ENCODE measurements around the gene ZFR. TPM values are rescaled to one million over a fixed set of nuclear protein-coding genes. Genes with fewer than 3 reads are reported as not detected.

The ZFR gene
- total RNA-seq: 60.2 and 64.3 TPM in 2 replicates

DNA sequence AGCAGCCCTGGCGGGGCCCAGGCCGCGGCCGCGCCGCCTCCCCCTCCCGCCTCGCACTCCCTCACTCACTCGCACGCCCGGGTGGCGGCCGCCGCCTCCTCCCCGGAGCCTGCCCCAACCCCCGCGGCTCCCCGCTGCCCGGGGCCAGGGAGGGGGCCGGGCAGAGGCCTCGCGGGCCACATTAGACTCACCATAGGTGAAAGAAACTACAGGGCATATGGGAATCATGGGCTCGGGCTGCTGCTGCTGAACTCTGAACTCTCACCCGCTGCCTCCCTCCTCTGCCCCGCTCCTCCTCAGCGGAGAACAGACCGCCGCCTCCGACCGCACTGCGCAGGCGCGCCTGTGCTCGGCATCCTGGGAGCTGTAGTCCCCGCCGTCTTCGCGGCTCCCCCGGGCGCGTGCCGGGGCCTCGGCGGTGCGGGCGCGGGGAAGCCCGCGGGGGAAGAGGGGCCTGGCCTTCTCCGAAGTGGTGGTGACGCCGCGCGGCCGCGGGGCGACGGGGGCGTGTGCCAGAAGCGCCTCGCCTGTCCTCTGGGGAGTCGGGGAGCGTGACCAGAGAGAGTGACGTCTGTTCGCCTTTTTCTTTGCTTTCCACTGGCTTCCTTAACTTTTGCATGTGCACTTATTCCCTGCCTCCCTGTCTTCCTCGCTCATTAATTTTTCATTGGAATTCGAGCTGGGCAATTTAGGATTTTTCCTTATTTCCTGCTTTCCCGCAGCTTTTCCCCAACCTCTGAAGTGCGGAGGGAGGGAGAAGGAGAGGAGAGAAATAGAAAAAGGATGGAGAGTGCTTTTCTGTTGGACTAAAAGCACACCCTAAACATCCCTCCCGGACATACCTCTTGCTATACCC lies at the start of gene ZFR:
ZFR (minus strand) TSS at position 310 of the 856 bp plus-strand sequence; CDS start at position 228, 82 bp downstream.
- ATAC-seq (ENCODE audit: low read depth) (peak; percentile 85), DNase-seq (peak; percentile 90)
- H3K36me3 Mint-ChIP-seq (ENCODE audit: low read depth): peaks cover 23% of the 10 kb centered on the region
- CTCF ChIA-PET: interaction anchor here (1.4 kb wide), 1 partner anchor 145 kb away, joined by 9 read pairs; no protein-coding TSS in a partner anchor
- peaks cover 60% of the 10 kb centered on the region for H3K4me1 Mint-ChIP-seq
- TF ChIP-seq, protein P1, sequence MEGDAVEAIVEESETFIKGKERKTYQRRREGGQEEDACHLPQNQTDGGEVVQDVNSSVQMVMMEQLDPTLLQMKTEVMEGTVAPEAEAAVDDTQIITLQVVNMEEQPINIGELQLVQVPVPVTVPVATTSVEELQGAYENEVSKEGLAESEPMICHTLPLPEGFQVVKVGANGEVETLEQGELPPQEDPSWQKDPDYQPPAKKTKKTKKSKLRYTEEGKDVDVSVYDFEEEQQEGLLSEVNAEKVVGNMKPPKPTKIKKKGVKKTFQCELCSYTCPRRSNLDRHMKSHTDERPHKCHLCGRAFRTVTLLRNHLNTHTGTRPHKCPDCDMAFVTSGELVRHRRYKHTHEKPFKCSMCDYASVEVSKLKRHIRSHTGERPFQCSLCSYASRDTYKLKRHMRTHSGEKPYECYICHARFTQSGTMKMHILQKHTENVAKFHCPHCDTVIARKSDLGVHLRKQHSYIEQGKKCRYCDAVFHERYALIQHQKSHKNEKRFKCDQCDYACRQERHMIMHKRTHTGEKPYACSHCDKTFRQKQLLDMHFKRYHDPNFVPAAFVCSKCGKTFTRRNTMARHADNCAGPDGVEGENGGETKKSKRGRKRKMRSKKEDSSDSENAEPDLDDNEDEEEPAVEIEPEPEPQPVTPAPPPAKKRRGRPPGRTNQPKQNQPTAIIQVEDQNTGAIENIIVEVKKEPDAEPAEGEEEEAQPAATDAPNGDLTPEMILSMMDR (IDR thresholded peaks at IDR 0.05): no peak
- peak within 1 kb of the TSS; percentile 92 for H3K27ac Mint-ChIP-seq
- H3K9me3 Mint-ChIP-seq: no peaks in the 10 kb centered on the region
- no peaks in the 10 kb centered on the region for H3K27me3 Mint-ChIP-seq
- H3K4me3 Mint-ChIP-seq: peak within 1 kb of the TSS; percentile 92
- POLR2A ChIA-PET: interaction anchor here (0.6 to 1.3 kb wide), 9 partner anchors 9 to 274 kb away, joined by 3 to 19 read pairs (median 4); partner anchors contain the start of genes GOLPH3 and SUB1
- intact Hi-C loops (cut with micrococcal nuclease): loop anchor here (1.0 to 5.0 kb wide), 8 partner anchors 43 to 998 kb away; partner anchors contain the start of genes C5orf22, DROSHA, GOLPH3 and MTMR12

DNA sequence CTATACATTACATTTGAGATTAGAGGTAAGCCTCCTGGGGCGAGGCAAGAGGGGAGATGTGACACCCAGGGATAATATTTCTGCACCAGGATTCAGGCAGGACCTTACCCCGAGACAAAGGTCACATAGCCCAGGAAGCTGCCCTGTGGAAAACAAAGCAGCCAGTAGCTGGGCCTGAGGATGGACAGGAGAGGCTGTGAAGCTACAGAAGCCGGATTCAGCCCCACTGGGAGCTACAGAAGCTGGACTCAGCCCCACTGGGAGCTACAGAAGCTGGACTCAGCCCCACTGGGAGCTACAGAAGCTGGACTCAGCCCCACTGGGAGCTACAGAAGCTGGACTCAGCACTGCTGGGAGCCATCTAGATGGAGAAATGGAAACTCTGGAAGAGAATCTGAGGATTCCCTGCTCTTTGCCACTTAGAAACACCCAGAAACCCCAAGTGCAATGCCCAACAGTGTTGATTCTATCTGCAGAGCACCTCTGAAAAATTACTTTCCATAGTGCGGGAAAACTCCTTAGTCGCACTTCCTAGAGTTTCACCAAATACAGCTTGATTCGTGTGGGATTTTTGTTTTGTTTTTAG lies 46.5 kb upstream of the ZFR start:
- DNase-seq (no peak), ATAC-seq (ENCODE audit: low read depth) (no peak)
- Mint-ChIP-seq H3K27ac (no peak overlapping the region), H3K27me3 (peaks cover 8% of the 10 kb centered on the region), H3K4me3 (no peak overlapping the region), H3K9me3 (no peaks in the 10 kb centered on the region), H3K36me3 (ENCODE audit: low read depth) (no peaks in the 10 kb centered on the region), H3K4me1 (peaks cover 5% of the 10 kb centered on the region)
- ChIA-PET CTCF (interaction anchor here (0.8 to 8.2 kb wide), 9 partner anchors 24 to 259 kb away, joined by 3 to 366 read pairs (median 5); partner anchors contain the start of gene SUB1), POLR2A (interaction anchor here (0.6 to 2.9 kb wide), 3 partner anchors 46 to 110 kb away, joined by 3 to 20 read pairs (median 3); partner anchors contain the start of gene ZFR)
- intact Hi-C loops (cut with micrococcal nuclease): no loop called here
- TF ChIP-seq, protein P1 (IDR thresholded peaks at IDR 0.05): no peak

DNA sequence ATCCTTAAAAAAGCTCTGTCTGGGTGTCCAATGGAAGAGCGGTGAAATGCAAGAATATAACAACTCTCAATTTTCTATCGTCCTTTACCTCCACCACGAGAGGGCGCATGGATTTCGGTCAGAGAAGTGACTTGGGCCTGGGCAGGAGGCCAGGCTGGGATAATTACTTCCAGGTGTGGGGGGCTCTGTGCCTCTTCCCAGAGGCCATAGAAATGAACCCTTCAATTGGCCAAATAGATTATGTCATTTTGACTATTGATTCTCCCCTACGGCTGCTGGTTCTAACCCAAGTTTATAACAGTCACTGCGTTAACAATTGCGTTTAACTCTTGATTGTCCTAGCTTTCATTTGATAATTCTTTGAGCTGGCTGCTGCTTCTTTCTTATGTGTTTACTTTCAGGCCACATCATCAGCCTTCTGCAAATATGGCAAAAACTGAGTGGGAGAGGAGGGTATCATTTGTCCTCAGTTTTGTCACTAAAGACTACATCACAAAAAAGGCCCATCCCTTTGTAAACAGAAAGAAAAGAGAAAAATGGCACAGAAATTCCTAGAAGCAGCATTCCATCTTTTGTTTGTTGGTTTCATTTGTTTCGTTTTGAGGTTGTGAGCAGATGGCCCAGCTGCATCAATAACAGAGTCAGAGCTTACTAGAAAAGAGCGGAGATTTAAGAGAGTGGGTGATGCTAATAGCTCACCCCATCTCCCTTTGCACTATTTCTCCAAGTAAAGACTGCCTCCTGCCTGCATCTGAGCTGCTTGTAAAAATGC lies 45.4 kb upstream of the ZFR start:
- TF ChIP-seq, protein P1 (IDR thresholded peaks at IDR 0.05): peak; percentile 63
- DNase-seq (peak; percentile 49), ATAC-seq (ENCODE audit: low read depth) (peak; percentile 71)
- no peak overlapping the region for H3K27ac Mint-ChIP-seq
- no peak overlapping the region for H3K4me3 Mint-ChIP-seq
- CTCF ChIA-PET: interaction anchor here (0.6 to 8.2 kb wide), 18 partner anchors 16 to 258 kb away, joined by 3 to 366 read pairs (median 4); partner anchors contain the start of gene SUB1
- intact Hi-C loops (cut with micrococcal nuclease): loop anchor here (1.0 to 5.0 kb wide), 7 partner anchors 43 to 258 kb away; no protein-coding TSS in a partner anchor
- peaks cover 8% of the 10 kb centered on the region for H3K27me3 Mint-ChIP-seq
- H3K36me3 Mint-ChIP-seq (ENCODE audit: low read depth): no peaks in the 10 kb centered on the region
- H3K9me3 Mint-ChIP-seq: no peaks in the 10 kb centered on the region
- POLR2A ChIA-PET: interaction anchor here (0.7 to 2.9 kb wide), 2 partner anchors 41 to 100 kb away, joined by 3 to 20 read pairs; no protein-coding TSS in a partner anchor
- peaks cover 5% of the 10 kb centered on the region for H3K4me1 Mint-ChIP-seq

DNA sequence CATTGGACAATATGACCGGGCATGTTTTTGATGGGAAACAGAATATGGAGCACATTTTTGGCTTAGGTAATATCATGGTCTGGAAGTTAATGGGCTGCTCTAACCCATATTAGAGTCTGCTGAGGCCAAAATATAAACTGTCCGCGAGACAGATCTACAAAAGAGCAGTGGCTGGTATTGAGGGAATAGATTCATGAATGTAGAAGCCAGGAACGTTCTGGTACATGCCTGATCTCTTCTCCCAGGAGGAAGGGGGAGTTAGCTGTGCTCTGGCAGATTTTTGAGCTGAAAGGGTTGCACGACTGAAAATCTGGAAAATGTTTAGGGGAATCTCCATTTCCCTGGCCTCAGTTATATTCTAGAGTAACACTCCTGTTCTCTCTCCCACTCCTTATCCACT lies 42.9 kb upstream of the ZFR start:
- Mint-ChIP-seq H3K36me3 (ENCODE audit: low read depth) (no peaks in the 10 kb centered on the region), H3K4me1 (peaks cover 5% of the 10 kb centered on the region), H3K27ac (no peak overlapping the region), H3K9me3 (no peaks in the 10 kb centered on the region), H3K27me3 (peaks cover 8% of the 10 kb centered on the region), H3K4me3 (no peak overlapping the region)
- ATAC-seq (ENCODE audit: low read depth) (no peak), DNase-seq (no peak)
- intact Hi-C loops (cut with micrococcal nuclease): loop anchor here (5.0 kb wide), 3 partner anchors 40 to 85 kb away; no protein-coding TSS in a partner anchor
- ChIA-PET POLR2A (no interaction called here), CTCF (interaction anchor here (3.8 to 8.2 kb wide), 2 partner anchors 103 to 126 kb away, joined by 35 to 366 read pairs; no protein-coding TSS in a partner anchor)
- TF ChIP-seq, protein P1 (IDR thresholded peaks at IDR 0.05): no peak
